Kidney glomerular epithelial cell (primary cell): ENCODE measurements around the gene OAS2.

Source experiments
- DNase-seq: peaks from one replicate; lab custom pipeline; 2025; lab: John Stamatoyannopoulos, UW

The OAS2 gene

GRCh38 chr12:112978163-112979040 is at the start of gene OAS2:
OAS2 (plus strand) TSS chr12:112978519; CDS start chr12:112978609, 90 bp downstream.
- peak; percentile 16 for DNase-seq

GRCh38 chr12:112928978-112929377 is 49.3 kb upstream of the OAS2 start:
- DNase-seq = no peak

GRCh38 chr12:112929715-112930114 is 48.6 kb upstream of the OAS2 start:
- no peak for DNase-seq

- no peak for DNase-seq
Observed at GRCh38 chr12:112930350-112930749, 48.0 kb upstream of the OAS2 start.

GRCh38 chr12:112932485-112933128 is 45.7 kb upstream of the OAS2 start:
- DNase-seq = no peak

- DNase-seq = no peak
Observed at GRCh38 chr12:112933129-112933505, 45.2 kb upstream of the OAS2 start.

- no peak for DNase-seq
Observed at GRCh38 chr12:112936264-112936663, 42.1 kb upstream of the OAS2 start.

- no peak for DNase-seq
Observed at GRCh38 chr12:112936927-112937326, 41.4 kb upstream of the OAS2 start.

GRCh38 chr12:112937741-112938719 is 40.3 kb upstream of the OAS2 start, which contains the start of gene OAS3:
OAS3 (plus strand) TSS chr12:112938474; CDS start chr12:112938531, 57 bp downstream.
- DNase-seq = peak; percentile 52

- DNase-seq = no peak
Observed at GRCh38 chr12:112938751-112939150, 39.6 kb upstream of the OAS2 start.

- no peak for DNase-seq
Observed at GRCh38 chr12:112939761-112940381, 38.4 kb upstream of the OAS2 start.

- DNase-seq = no peak
Observed at GRCh38 chr12:112941528-112942335, 36.6 kb upstream of the OAS2 start.

- no peak for DNase-seq
Observed at GRCh38 chr12:112942572-112942971, 35.7 kb upstream of the OAS2 start.

- DNase-seq = no peak
Observed at GRCh38 chr12:112944024-112944690, 34.2 kb upstream of the OAS2 start.

- no peak for DNase-seq
Observed at GRCh38 chr12:112945515-112945914, 32.8 kb upstream of the OAS2 start.

GRCh38 chr12:112946236-112947000 is 31.9 kb upstream of the OAS2 start:
- no peak for DNase-seq

- DNase-seq = no peak
Observed at GRCh38 chr12:112947314-112947713, 31.0 kb upstream of the OAS2 start.

GRCh38 chr12:112947761-112948160 is 30.6 kb upstream of the OAS2 start:
- DNase-seq = no peak

GRCh38 chr12:112948806-112949205 is 29.5 kb upstream of the OAS2 start:
- DNase-seq = no peak
